D721Med (cell line): ENCODE measurements around the gene ELFN1.

Source experiments
- DNase-seq: peaks from one replicate; pipeline ENCODE4 v3.0.0; 2011; ENCODE audit warnings: low spot score; ENCODE audit not compliant: insufficient read length
- FAIRE-seq: peaks from 2 replicates; lab custom pipeline; 2011; peaks lifted over from hg19 to GRCh38; lab: Jason Lieb, UNC
- TF ChIP-seq, protein P1 (sequence below): IDR thresholded peaks from 2 replicates; pipeline ENCODE4 v1.5.1; 2012; ENCODE audit warnings: mild to moderate bottlenecking, control low read depth; ENCODE audit not compliant: insufficient read depth; ENCODE audit errors: missing control alignments

The ELFN1 gene

DNA sequence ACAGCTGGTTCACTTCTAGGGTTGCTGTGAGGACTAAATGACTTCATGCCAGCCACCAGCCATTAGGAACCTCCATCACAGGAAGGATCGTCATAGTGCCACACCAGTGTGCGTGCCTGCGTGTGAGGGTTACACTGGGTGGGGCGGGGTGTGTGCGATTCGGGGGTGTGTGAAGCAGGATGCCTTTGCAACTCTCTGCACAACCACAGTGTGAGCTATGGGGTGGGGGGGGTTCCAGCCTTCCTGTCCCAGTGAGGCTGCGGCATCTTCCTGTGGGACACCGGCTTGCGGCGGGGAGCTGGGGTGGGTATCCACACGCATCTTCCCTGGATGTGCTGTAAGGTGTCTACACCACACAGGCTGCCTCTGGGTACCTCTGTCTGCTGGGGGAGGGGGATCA, 6.9 kb upstream of the ELFN1 start:
- no peak for FAIRE-seq
- peak; percentile 27 for DNase-seq
- TF ChIP-seq, protein P1, sequence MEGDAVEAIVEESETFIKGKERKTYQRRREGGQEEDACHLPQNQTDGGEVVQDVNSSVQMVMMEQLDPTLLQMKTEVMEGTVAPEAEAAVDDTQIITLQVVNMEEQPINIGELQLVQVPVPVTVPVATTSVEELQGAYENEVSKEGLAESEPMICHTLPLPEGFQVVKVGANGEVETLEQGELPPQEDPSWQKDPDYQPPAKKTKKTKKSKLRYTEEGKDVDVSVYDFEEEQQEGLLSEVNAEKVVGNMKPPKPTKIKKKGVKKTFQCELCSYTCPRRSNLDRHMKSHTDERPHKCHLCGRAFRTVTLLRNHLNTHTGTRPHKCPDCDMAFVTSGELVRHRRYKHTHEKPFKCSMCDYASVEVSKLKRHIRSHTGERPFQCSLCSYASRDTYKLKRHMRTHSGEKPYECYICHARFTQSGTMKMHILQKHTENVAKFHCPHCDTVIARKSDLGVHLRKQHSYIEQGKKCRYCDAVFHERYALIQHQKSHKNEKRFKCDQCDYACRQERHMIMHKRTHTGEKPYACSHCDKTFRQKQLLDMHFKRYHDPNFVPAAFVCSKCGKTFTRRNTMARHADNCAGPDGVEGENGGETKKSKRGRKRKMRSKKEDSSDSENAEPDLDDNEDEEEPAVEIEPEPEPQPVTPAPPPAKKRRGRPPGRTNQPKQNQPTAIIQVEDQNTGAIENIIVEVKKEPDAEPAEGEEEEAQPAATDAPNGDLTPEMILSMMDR: no peak

DNA sequence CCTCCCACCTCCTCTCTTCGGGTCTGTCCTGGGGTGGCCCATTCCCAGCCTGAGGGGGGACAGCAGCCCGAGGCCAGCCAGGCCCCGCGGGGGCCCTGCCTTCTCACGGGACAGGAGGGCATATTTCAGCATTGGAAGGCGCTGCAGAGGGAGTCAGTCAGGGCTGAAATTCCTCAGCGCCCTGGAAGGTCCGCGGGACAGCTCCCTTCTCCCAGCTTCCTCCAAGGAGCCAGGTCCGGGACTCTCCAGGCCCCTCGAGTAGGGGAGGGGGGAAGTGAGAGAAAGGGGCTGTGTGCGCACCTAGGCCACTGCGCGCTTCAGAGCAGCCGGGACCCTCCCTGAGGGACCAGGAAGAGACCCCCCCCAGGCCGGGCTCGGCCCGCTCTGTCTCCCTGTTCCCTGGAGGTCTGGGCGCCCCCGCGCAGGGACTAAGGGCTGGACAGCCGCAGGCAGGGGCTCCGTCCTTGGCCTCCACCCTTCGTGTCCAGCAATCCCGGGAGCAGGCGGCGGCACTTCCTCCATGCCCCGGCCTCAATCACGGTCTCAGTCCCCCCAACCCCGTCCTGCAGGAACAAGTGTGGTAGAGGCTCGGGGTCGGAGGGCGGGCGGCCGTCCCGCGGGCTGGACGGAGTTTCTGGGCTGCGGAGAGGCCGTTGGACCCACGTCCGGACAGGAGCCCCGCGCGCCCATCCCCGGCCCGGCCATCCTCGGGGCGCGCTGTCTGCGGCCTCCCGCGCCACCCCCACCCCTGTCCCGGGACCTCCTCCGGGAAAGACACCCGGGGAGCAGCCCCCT, 6.0 kb upstream of the ELFN1 start:
- peak; percentile 24 for DNase-seq
- TF ChIP-seq, protein P1: no peak

DNA sequence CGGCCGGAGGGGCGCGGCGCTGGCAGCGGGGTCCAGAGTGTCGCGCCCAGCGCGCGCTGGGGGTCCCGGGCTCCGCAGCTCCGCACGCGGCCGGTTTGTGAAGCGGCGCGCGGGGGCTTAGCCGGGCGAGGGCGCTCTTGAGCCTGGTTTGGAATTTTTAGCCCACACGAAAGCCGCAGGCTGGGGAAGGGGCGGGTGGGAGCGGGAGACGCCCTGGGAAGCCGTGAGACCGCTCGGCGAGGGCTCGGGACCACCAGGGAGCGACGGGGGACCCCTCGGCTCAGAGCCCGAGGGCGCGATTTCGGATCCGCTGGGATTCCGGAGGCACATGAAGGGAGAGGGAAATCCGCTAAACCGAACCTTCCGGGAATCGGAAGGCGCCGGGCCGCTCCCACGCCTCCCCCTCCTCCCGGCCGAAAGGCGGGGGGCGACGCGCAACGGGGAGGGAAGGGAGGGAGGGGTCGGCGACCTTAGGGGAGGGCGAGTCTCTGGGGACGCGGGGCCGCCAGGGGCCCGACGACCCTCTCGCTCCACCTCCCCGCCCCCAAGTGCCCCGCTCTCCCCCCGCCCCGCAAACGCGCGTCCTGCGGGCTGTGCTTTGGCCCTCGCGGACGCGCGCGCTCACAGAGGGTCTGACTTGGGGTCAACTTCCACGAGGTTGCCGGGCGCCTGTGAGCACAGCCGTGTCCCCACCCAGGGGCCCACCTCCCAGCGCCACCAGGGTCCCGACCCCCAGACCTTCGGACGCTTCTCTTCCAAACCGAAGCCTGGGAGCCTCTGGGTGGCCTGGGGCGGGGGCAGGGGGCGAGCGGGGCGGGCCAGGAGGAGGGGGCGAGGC, 5.1 kb upstream of the ELFN1 start:
- FAIRE-seq (no peak), DNase-seq (peak; percentile 90)
- TF ChIP-seq, protein P1: peak; percentile 85

More for the DNA sequence above, 6.0 kb upstream of the ELFN1 start:
- no peak for FAIRE-seq

DNA sequence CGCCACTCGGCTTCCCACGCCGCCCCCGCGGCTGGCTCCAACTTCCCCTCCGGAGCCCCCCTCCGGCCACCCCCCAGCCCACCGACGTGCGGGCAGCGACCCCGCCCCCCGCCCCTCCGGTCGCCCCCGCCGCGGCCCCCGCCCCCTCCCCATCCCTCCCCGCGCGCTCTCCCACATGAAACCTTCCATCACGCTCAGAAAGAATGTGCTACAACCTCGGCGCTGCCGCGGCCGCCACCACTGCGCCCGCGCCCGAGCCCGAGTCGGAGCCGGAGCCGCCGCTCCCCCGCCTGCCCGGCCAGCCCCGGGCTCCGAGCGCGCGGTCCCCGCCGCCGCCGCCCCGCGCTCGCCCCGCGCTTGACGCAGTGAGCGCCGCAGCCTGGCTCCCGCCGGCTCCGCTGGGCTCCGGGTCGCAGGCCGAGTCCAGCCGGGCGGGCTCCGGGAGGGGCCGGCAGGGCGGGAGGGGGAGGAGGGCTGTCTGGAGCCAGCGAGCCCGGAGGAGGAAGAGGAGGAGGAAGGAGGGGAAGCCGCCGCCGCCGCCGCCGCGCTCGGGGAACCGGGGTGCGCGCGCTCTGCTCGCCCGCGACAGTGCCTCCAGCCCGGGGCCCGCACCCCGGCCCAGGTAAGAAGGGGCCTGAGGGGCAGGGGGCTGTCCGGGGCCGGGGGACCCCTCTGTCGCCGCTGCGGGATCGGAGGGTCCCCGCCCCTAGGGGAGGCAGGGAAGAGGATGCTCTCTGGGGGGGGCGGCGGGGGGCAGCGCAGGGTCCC, 4.3 kb upstream of the ELFN1 start:
- FAIRE-seq (no peak), DNase-seq (peak; percentile 33)
- TF ChIP-seq, protein P1: no peak

DNA sequence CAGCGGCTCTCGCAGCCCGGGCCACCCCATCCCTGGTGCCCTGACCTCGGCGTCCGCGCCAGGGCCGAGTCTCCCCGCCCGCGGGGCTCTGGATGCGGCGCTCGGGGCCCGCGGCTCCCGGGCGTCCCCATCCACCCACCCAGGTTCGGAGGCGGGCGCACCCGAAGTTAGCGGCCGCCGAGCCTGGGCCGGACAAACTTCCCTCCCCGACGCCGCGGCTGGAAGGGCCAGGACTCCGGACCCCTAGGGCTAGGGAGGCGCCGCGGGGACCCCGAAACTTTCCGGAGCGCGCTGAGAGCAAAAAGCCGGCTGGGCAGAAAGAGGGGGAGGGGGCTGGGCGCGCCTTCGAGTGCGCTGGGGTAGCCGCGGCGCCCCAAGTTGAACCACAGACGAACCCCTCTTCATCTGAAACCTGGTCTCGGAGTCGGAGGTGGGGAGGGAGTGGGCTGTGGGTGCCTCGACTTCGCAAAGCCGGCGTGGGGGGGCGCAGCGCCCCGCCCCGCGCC, 3.7 kb upstream of the ELFN1 start:
- FAIRE-seq (no peak), DNase-seq (peak; percentile 29)
- TF ChIP-seq, protein P1: no peak

DNA sequence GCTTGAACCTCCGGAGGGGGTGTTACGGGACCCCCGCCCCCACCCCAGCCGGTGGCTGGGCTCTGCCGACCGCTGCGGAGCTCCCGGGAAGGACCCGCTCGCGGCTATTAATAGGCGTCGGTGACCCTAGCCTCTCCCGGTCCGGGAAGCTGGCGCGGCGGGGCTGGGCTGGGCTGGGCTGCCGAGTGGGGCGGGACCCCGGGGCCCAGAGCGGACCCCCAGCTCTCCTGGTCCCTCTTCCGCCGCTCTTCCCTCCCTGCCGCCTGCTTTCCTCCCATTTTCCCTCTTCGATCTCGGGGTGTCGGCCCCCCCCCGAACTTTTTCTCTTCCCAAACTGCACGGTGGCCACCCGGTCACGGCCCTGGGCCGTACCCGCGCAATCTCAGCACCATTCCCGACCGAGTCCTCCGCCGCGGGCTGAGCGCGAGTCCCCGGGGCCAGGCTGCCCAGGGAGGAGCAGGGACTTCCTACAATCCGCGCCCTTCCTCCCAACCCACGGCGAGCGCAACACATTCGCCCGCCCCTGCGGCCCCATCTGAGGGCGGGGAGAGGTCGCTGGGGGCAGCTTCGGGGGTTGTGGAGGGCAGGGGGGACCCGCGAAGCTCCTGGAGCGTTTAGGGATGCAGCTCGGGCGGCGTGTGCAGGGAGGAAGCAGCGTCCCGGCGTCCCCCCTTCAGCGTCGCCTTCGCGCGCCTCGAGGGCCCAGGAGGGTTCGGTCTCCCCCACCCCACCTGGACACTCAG, 3.1 kb upstream of the ELFN1 start:
- TF ChIP-seq, protein P1: no peak
- FAIRE-seq: no peak
- peak; percentile 57 for DNase-seq
